GM12872 (cell line): ENCODE measurements around the gene MRRF.

ENCODE experiments used
- TF ChIP-seq, protein P1 (sequence below): IDR thresholded peaks from 3 replicates; pipeline ENCODE4 v1.5.1; 2011; ENCODE audit warnings: low read depth, mild to moderate bottlenecking, low read length, moderate library complexity; ENCODE audit not compliant: insufficient read depth

Gene MRRF

DNA sequence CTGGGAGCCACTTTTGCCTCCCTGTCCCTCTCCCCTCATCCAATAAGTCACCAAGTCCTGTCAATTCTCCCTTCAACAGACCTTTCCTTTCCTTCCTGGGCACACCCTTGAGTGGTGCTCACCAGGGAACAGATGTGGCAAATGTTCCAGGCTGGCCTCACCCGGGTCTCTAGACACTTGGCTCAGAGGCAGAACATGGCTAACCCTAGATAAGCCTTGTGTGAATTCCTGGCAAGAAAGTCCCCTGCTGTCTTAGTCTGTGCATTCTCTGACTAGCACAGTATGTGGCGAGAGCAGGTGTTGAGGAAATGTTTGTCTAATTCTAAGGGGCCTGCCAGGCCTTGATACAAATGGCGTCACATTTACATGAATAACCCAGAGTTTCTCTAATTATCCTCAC, 64.9 kb downstream of the MRRF start:
- TF ChIP-seq, protein P1, sequence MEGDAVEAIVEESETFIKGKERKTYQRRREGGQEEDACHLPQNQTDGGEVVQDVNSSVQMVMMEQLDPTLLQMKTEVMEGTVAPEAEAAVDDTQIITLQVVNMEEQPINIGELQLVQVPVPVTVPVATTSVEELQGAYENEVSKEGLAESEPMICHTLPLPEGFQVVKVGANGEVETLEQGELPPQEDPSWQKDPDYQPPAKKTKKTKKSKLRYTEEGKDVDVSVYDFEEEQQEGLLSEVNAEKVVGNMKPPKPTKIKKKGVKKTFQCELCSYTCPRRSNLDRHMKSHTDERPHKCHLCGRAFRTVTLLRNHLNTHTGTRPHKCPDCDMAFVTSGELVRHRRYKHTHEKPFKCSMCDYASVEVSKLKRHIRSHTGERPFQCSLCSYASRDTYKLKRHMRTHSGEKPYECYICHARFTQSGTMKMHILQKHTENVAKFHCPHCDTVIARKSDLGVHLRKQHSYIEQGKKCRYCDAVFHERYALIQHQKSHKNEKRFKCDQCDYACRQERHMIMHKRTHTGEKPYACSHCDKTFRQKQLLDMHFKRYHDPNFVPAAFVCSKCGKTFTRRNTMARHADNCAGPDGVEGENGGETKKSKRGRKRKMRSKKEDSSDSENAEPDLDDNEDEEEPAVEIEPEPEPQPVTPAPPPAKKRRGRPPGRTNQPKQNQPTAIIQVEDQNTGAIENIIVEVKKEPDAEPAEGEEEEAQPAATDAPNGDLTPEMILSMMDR = no peak

DNA sequence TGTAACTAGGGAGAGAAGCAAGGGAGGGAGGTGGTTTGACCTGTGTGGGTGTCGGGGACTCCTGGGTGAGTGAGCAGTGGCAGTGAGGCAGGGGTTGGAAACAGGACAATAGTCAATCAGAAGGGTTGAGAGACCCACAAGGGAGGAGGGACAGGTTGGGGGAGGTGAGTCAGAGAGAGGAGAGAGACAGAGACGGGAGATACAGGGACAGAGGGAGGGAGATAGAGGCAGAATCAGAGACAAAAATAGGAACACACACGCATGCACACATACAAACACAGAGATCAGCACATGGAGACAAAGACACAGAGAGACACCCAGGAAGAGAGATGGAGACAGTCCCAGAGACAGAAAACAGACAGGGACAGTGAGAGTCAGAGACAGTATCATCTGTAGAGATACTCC, 66.8 kb downstream of the MRRF start:
- TF ChIP-seq, protein P1 = no peak

DNA sequence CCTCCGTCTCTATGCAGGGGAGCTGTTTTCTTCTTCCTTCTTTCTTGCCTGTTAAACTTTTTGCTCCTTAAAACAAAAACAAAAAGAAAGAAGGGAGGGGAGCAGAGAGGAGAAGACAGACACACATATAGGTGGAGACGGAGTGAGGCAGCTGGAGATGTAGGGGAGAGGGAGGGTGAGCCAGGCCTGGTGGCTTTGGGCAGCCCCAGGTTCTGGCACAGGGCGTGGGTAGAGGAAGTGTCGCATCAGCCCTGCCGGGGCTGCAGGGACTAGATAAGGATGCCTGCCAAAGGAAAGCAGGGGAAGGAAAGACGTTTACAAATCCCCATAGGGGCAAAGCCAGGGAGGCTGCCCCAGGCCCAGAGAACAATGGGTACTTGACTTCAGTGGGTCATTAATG, 67.4 kb downstream of the MRRF start:
- TF ChIP-seq, protein P1 = no peak

DNA sequence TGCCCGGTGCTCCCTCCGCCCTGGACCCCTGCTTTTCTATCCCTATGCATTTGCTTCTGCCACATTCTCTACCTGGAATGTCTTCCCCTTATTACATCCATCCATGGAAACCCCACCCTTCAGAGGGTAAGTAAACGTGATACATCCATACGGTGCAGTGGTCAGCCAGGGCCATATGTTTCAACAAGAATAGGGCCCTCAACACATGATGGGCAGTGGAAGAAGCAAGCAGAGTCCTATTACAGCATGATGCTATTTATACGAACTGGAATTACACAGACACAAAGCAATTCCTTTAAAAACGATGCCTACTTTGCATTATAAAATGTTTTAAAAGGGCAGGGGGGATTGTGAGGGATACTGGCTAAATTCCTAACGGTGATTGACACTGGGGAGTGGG, 68.0 kb downstream of the MRRF start:
- TF ChIP-seq, protein P1 = no peak

DNA sequence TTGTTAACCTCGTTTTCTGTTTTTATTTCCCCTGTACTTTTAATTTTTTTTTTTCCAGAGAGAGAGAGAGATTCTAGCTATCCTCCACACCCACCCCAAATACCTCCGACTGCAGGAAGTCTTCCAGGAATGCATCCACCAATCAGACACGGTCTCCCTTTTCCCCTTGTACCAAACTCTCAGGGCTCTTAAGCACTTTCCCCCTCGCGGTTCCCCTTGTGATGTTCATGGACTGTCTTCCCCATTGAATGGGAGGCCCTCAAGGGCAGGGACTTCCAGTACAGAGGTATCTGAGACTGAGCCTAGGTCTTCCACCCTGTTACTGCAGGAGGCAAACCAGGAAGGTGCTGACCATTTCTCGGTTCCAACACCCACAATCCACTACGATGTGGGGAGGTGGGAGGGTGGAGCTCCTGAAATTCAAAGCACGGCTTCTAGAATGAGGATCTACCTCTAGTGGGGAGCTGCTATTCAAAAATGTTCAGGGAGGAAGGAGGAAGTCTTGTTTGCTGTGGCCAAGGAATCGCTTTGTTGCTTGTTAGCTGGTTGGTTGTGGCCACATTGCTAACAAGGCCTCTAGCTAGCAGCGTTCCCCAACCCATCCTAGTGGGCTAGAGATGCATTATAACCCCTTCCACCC, 68.6 kb downstream of the MRRF start:
- TF ChIP-seq, protein P1 = no peak

DNA sequence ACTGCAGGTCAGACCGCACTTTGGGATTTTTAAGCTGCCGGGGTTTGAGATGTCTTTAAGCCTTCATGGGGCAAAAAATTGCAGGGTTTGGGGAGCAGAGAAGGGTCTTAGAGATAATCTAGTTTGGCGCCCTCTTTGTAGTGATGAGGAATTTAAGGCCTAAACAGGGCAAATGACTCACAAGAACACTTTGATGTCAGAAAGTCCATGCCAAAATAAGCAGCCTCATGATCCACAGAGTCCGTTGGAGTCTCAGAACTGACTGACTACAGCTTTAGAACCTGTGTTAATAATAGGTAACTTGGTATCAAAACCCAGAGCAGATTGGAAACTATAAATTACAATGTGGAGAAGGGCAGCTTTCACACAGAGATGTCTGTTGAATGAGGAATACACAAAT, 70.2 kb downstream of the MRRF start:
- TF ChIP-seq, protein P1 = no peak

DNA sequence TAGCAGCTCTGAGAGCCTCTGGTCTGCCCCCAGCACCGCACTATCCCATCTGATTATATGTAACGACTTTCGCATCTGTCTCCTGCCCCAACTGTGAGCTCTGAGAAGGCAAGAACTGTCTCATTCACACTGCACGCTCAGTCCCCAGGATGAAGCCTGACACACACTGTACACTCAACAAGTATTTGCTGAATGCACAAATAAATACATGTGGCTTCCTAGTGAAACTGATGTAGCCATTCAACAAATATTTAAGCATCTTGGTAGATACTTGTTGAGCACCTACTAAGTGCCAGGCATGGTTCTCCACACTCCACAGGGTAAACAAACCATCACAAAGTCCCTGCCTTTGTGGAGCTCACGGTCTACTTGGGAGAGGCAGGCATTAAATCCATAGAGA, 71.5 kb downstream of the MRRF start:
- TF ChIP-seq, protein P1 = no peak
